ENCODE data around the gene C1QB.
A peak's percentile ranks its signal among the peaks of the same experiment; 100 is the strongest.

The C1QB gene

GRCh38 chr1:22629886-22630285 is 23.1 kb upstream of the C1QB start:
- H3K27me3 ChIP-seq (ENCODE audit: control insufficient read depth in 5 of 5, insufficient read depth in 4 of 5, low read length in 5 of 5): peaks cover 25 to 36% (median 32%) of the 10 kb centered on the region in 5 donors
- H3K4me3 ChIP-seq (ENCODE audit: low read depth in 1 of 5, low read length in 5 of 5): no peak overlapping the region

GRCh38 chr1:22633697-22634463 is 19.2 kb upstream of the C1QB start:
- H3K27ac ChIP-seq (ENCODE audit: low read depth, low read length): no peak overlapping the region
- H3K9me3 ChIP-seq (ENCODE audit: control insufficient read depth in 5 of 5, low read length in 5 of 5): no peaks in the 10 kb centered on the region
- H3K4me1 ChIP-seq (ENCODE audit: control insufficient read depth in 5 of 5, insufficient read depth in 5 of 5, low read length in 5 of 5): peaks cover 0 to 21% (median 6%) of the 10 kb centered on the region in 5 donors
- no peak overlapping the region for H3K4me3 ChIP-seq (ENCODE audit: low read depth in 1 of 5, low read length in 5 of 5)
- peaks cover 0 to 12% (median 6%) of the 10 kb centered on the region in 5 donors for H3K27me3 ChIP-seq (ENCODE audit: control insufficient read depth in 5 of 5, insufficient read depth in 4 of 5, low read length in 5 of 5)
- H3K36me3 ChIP-seq (ENCODE audit: control insufficient read depth in 5 of 5, insufficient read depth in 5 of 5, low read length in 5 of 5): peaks cover 0 to 2% (median 0%) of the 10 kb centered on the region in 5 donors
- no peak overlapping the region for H3K9ac ChIP-seq (ENCODE audit: low read length in 5 of 5)

More at GRCh38 chr1:22629886-22630285, 23.1 kb upstream of the C1QB start:
- Histone ChIP-seq H3K9ac (ENCODE audit: low read length in 5 of 5) (no peak overlapping the region), H3K36me3 (ENCODE audit: control insufficient read depth in 5 of 5, insufficient read depth in 5 of 5, low read length in 5 of 5) (no peaks in the 10 kb centered on the region), H3K9me3 (ENCODE audit: control insufficient read depth in 5 of 5, low read length in 5 of 5) (no peaks in the 10 kb centered on the region), H3K27ac (ENCODE audit: low read depth, low read length) (no peak overlapping the region), H3K4me1 (ENCODE audit: control insufficient read depth in 5 of 5, insufficient read depth in 5 of 5, low read length in 5 of 5) (peaks cover 0 to 9% (median 0%) of the 10 kb centered on the region in 5 donors)

GRCh38 chr1:22635436-22635835 is 17.6 kb upstream of the C1QB start:
- H3K27ac ChIP-seq (ENCODE audit: low read depth, low read length): no peak overlapping the region
- H3K4me3 ChIP-seq (ENCODE audit: low read depth in 1 of 5, low read length in 5 of 5): no peak overlapping the region
- H3K9me3 ChIP-seq (ENCODE audit: control insufficient read depth in 5 of 5, low read length in 5 of 5): no peaks in the 10 kb centered on the region
- H3K27me3 ChIP-seq (ENCODE audit: control insufficient read depth in 5 of 5, insufficient read depth in 4 of 5, low read length in 5 of 5): peaks cover 0 to 12% (median 4%) of the 10 kb centered on the region in 5 donors
- peaks cover 0 to 15% (median 8%) of the 10 kb centered on the region in 5 donors for H3K4me1 ChIP-seq (ENCODE audit: control insufficient read depth in 5 of 5, insufficient read depth in 5 of 5, low read length in 5 of 5)
- H3K9ac ChIP-seq (ENCODE audit: low read length in 5 of 5): no peak overlapping the region
- H3K36me3 ChIP-seq (ENCODE audit: control insufficient read depth in 5 of 5, insufficient read depth in 5 of 5, low read length in 5 of 5): peaks cover 0 to 2% (median 0%) of the 10 kb centered on the region in 5 donors

GRCh38 chr1:22636353-22636752 is 16.7 kb upstream of the C1QB start, which contains the start of gene C1QA:
C1QA (plus strand) TSS chr1:22636628; CDS start chr1:22637617, 989 bp downstream.
- peak within 1 kb of the TSS in 2 of 5 donors; percentile 27 to 46 for H3K9ac ChIP-seq (ENCODE audit: low read length in 5 of 5)
- peaks cover 0 to 21% (median 10%) of the 10 kb centered on the region in 5 donors for H3K4me1 ChIP-seq (ENCODE audit: control insufficient read depth in 5 of 5, insufficient read depth in 5 of 5, low read length in 5 of 5)
- peaks cover 0 to 2% (median 0%) of the 10 kb centered on the region in 5 donors for H3K36me3 ChIP-seq (ENCODE audit: control insufficient read depth in 5 of 5, insufficient read depth in 5 of 5, low read length in 5 of 5)
- no peaks in the 10 kb centered on the region for H3K9me3 ChIP-seq (ENCODE audit: control insufficient read depth in 5 of 5, low read length in 5 of 5)
- H3K27ac ChIP-seq (ENCODE audit: low read depth, low read length): no peak within 1 kb of the TSS
- H3K27me3 ChIP-seq (ENCODE audit: control insufficient read depth in 5 of 5, insufficient read depth in 4 of 5, low read length in 5 of 5): peaks cover 3 to 20% (median 10%) of the 10 kb centered on the region in 5 donors
- peak within 1 kb of the TSS; percentile 38 to 65 (median 61) for H3K4me3 ChIP-seq (ENCODE audit: low read depth in 1 of 5, low read length in 5 of 5)

- Histone ChIP-seq H3K9me3 (ENCODE audit: control insufficient read depth in 5 of 5, low read length in 5 of 5) (no peaks in the 10 kb centered on the region), H3K9ac (ENCODE audit: low read length in 5 of 5) (peak overlapping the region in 2 of 5 donors; percentile 27 to 46), H3K27me3 (ENCODE audit: control insufficient read depth in 5 of 5, insufficient read depth in 4 of 5, low read length in 5 of 5) (peaks cover 3 to 25% (median 12%) of the 10 kb centered on the region in 5 donors), H3K4me3 (ENCODE audit: low read depth in 1 of 5, low read length in 5 of 5) (peak overlapping the region; percentile 38 to 65 (median 61)), H3K27ac (ENCODE audit: low read depth, low read length) (no peak overlapping the region), H3K36me3 (ENCODE audit: control insufficient read depth in 5 of 5, insufficient read depth in 5 of 5, low read length in 5 of 5) (peaks cover 0 to 2% (median 0%) of the 10 kb centered on the region in 5 donors), H3K4me1 (ENCODE audit: control insufficient read depth in 5 of 5, insufficient read depth in 5 of 5, low read length in 5 of 5) (peaks cover 0 to 27% (median 16%) of the 10 kb centered on the region in 5 donors)
These were observed 16.1 kb upstream of the C1QB start for GRCh38 chr1:22636927-22637326.

GRCh38 chr1:22637907-22638445 is 15.1 kb upstream of the C1QB start:
- H3K27ac ChIP-seq (ENCODE audit: low read depth, low read length): no peak overlapping the region
- peaks cover 3 to 32% (median 12%) of the 10 kb centered on the region in 5 donors for H3K27me3 ChIP-seq (ENCODE audit: control insufficient read depth in 5 of 5, insufficient read depth in 4 of 5, low read length in 5 of 5)
- H3K9me3 ChIP-seq (ENCODE audit: control insufficient read depth in 5 of 5, low read length in 5 of 5): no peaks in the 10 kb centered on the region
- H3K9ac ChIP-seq (ENCODE audit: low read length in 5 of 5): peak overlapping the region in 3 of 5 donors; percentile 21 to 46 (median 26)
- peak overlapping the region in 4 of 5 donors; percentile 22 to 62 (median 49) for H3K4me3 ChIP-seq (ENCODE audit: low read depth in 1 of 5, low read length in 5 of 5)
- peaks cover 0 to 2% (median 0%) of the 10 kb centered on the region in 5 donors for H3K36me3 ChIP-seq (ENCODE audit: control insufficient read depth in 5 of 5, insufficient read depth in 5 of 5, low read length in 5 of 5)
- peaks cover 0 to 37% (median 22%) of the 10 kb centered on the region in 5 donors for H3K4me1 ChIP-seq (ENCODE audit: control insufficient read depth in 5 of 5, insufficient read depth in 5 of 5, low read length in 5 of 5)

- peaks cover 0 to 38% (median 22%) of the 10 kb centered on the region in 5 donors for H3K4me1 ChIP-seq (ENCODE audit: control insufficient read depth in 5 of 5, insufficient read depth in 5 of 5, low read length in 5 of 5)
- no peak overlapping the region for H3K27ac ChIP-seq (ENCODE audit: low read depth, low read length)
- peaks cover 3 to 35% (median 12%) of the 10 kb centered on the region in 5 donors for H3K27me3 ChIP-seq (ENCODE audit: control insufficient read depth in 5 of 5, insufficient read depth in 4 of 5, low read length in 5 of 5)
- H3K36me3 ChIP-seq (ENCODE audit: control insufficient read depth in 5 of 5, insufficient read depth in 5 of 5, low read length in 5 of 5): peaks cover 0 to 2% (median 0%) of the 10 kb centered on the region in 5 donors
- no peaks in the 10 kb centered on the region for H3K9me3 ChIP-seq (ENCODE audit: control insufficient read depth in 5 of 5, low read length in 5 of 5)
- peak overlapping the region; percentile 6 to 62 (median 22) for H3K4me3 ChIP-seq (ENCODE audit: low read depth in 1 of 5, low read length in 5 of 5)
- H3K9ac ChIP-seq (ENCODE audit: low read length in 5 of 5): peak overlapping the region in 3 of 5 donors; percentile 21 to 33 (median 26)
These were observed 14.4 kb upstream of the C1QB start for GRCh38 chr1:22638476-22639234.

GRCh38 chr1:22639286-22639685 is 13.8 kb upstream of the C1QB start:
- Histone ChIP-seq H3K36me3 (ENCODE audit: control insufficient read depth in 5 of 5, insufficient read depth in 5 of 5, low read length in 5 of 5) (peaks cover 0 to 2% (median 0%) of the 10 kb centered on the region in 5 donors), H3K9me3 (ENCODE audit: control insufficient read depth in 5 of 5, low read length in 5 of 5) (no peaks in the 10 kb centered on the region), H3K4me3 (ENCODE audit: low read depth in 1 of 5, low read length in 5 of 5) (peak overlapping the region in 3 of 5 donors; percentile 11 to 62 (median 61)), H3K9ac (ENCODE audit: low read length in 5 of 5) (no peak overlapping the region), H3K27ac (ENCODE audit: low read depth, low read length) (no peak overlapping the region), H3K27me3 (ENCODE audit: control insufficient read depth in 5 of 5, insufficient read depth in 4 of 5, low read length in 5 of 5) (peaks cover 3 to 35% (median 12%) of the 10 kb centered on the region in 5 donors), H3K4me1 (ENCODE audit: control insufficient read depth in 5 of 5, insufficient read depth in 5 of 5, low read length in 5 of 5) (peaks cover 0 to 38% (median 22%) of the 10 kb centered on the region in 5 donors)

GRCh38 chr1:22641247-22641646 is 11.8 kb upstream of the C1QB start:
- Histone ChIP-seq H3K36me3 (ENCODE audit: control insufficient read depth in 5 of 5, insufficient read depth in 5 of 5, low read length in 5 of 5) (peaks cover 0 to 2% (median 0%) of the 10 kb centered on the region in 5 donors), H3K27ac (ENCODE audit: low read depth, low read length) (no peak overlapping the region), H3K9me3 (ENCODE audit: control insufficient read depth in 5 of 5, low read length in 5 of 5) (no peaks in the 10 kb centered on the region), H3K27me3 (ENCODE audit: control insufficient read depth in 5 of 5, insufficient read depth in 4 of 5, low read length in 5 of 5) (peaks cover 3 to 35% (median 8%) of the 10 kb centered on the region in 5 donors), H3K4me1 (ENCODE audit: control insufficient read depth in 5 of 5, insufficient read depth in 5 of 5, low read length in 5 of 5) (peaks cover 0 to 35% (median 32%) of the 10 kb centered on the region in 5 donors), H3K9ac (ENCODE audit: low read length in 5 of 5) (no peak overlapping the region), H3K4me3 (ENCODE audit: low read depth in 1 of 5, low read length in 5 of 5) (no peak overlapping the region)
